Duodenal mucosa (tissue), 2 donors: Measurements from ENCODE around the gene SP1.
A peak's percentile ranks its signal among the peaks of the same experiment; 100 is the strongest.
"Not testable (repeated sequence)": the region's sequence is repeated elsewhere in the genome, so short reads cannot be mapped to it uniquely, and the experiment has no call there.

Experiments used
- H3K27ac ChIP-seq: one replicate; pipeline ENCODE4 v1.7.0; 2013; ENCODE audit warnings: low read depth, low read length
- H3K27me3 ChIP-seq, 2 donors: one replicate each; pipeline ENCODE4 v1.7.0; 2013; ENCODE audit warnings: low read length in 2 of 2, control low read depth in 1 of 2; ENCODE audit not compliant: insufficient read depth in 2 of 2, control insufficient read depth in 1 of 2
- H3K36me3 ChIP-seq, 2 donors: one replicate each; pipeline ENCODE4 v1.7.0; 2013; ENCODE audit warnings: low read length in 2 of 2, control low read depth in 1 of 2; ENCODE audit not compliant: insufficient read depth in 2 of 2, control insufficient read depth in 1 of 2
- H3K4me1 ChIP-seq, 2 donors: one replicate each; pipeline ENCODE4 v1.7.0; 2013; ENCODE audit warnings: low read length in 2 of 2, control low read depth in 1 of 2; ENCODE audit not compliant: insufficient read depth in 2 of 2, control insufficient read depth in 1 of 2
- H3K4me3 ChIP-seq, 2 donors: one replicate each; pipeline ENCODE4 v1.7.0; 2013; ENCODE audit warnings: low read length in 2 of 2, low read depth in 1 of 2
- H3K9ac ChIP-seq, 2 donors: one replicate each; pipeline ENCODE4 v1.7.0; 2013; ENCODE audit warnings: low read length in 2 of 2, low read depth in 1 of 2
- H3K9me3 ChIP-seq, 2 donors: one replicate each; pipeline ENCODE4 v1.7.0; 2013; ENCODE audit warnings: low read length in 2 of 2, control low read depth in 1 of 2; ENCODE audit not compliant: control insufficient read depth in 1 of 2

Gene SP1

DNA sequence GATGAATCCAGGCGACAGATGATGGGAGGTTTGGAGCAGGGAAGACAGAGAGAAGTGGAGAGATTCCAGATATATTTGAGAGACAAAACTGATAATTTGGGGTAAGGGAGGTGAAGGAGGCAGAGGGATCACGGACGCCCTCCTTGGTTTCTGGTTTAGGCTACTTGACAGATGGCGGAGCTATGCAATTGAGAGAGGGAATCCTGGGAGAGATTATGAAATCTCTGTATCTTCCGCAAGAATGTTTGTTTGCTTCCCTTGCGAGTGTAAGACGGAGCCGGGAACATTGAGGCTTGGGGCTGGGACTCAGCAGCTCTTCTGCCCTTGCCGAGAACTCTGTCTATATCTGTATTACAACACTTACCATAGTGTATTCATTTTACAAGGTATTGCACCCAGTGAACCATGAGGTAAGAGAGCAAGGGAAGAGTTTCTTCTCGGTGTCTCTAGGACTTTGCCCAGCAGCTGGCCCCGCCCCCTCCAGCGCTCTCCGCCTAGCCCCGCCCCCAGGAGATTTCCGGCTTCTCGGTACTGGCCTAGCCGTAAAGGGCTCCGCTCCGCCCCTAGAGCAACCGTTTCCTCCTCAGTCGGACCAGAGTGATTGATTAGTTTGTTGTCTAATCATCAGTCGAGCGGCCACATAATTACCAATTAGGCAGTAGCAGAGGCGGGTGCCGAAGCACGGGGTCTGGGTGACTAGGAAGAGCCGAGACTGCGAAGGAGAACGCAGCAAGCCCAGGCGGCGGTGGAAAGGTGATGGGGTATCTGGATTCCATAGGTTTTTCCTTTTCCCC is 61.3 kb downstream of the SP1 start, which contains the start of gene PRR13:
TSS of gene PRR13 (plus strand) at position 695 of the 794 bp plus-strand sequence. CDS start 981 bp downstream, outside the sequence.
- Histone ChIP-seq H3K9me3 (no peaks in the 10 kb centered on the region), H3K36me3 (peaks cover 7 to 19% of the 10 kb centered on the region in 2 donors), H3K27ac (peak within 1 kb of the TSS; percentile 82), H3K4me3 (peak within 1 kb of the TSS; percentile 96 to 97), H3K9ac (peak within 1 kb of the TSS; percentile 97 to 99), H3K27me3 (no peaks in the 10 kb centered on the region), H3K4me1 (peaks cover 11 to 28% of the 10 kb centered on the region in 2 donors)

DNA sequence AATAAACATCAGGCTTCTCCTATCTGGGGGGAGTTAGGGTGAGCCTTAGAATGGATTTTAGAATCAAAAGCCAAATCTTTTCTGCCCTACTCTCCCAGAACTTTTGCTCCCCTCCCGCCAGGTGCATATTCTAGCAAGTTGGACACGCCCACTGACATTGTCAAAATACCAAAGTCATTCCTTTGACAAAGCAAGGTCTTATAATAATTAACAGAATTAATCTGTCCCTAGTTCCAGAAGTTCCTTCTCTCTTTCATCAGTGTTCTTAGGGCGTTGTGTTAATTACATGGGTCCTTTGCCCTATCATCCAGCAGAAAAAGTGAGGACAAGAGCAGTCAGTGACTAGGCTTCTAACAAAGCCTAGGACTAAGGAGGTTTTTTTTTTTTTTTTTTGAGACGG is 64.0 kb downstream of the SP1 start:
- Histone ChIP-seq H3K36me3 (peaks cover 10 to 39% of the 10 kb centered on the region in 2 donors), H3K4me3 (peak overlapping the region; percentile 59 to 96), H3K27me3 (no peaks in the 10 kb centered on the region), H3K4me1 (peaks cover 11 to 28% of the 10 kb centered on the region in 2 donors), H3K27ac (peak overlapping the region; percentile 52), H3K9ac (peak overlapping the region; percentile 60 to 63), H3K9me3 (no peaks in the 10 kb centered on the region)

- Histone ChIP-seq H3K9ac (peak overlapping the region; percentile 25 to 38), H3K4me1 (peaks cover 11 to 28% of the 10 kb centered on the region in 2 donors), H3K27ac (peak overlapping the region; percentile 23), H3K4me3 (peak overlapping the region; percentile 48 to 52), H3K36me3 (peaks cover 10 to 39% of the 10 kb centered on the region in 2 donors)
- H3K9me3 ChIP-seq, H3K27me3 ChIP-seq: not testable (repeated sequence)
Observed at GRCh38 chr12:53444593-53445325, 64.8 kb downstream of the SP1 start.

GRCh38 chr12:53450936-53451335 is 71.0 kb downstream of the SP1 start:
- Histone ChIP-seq H3K4me3 (no peak overlapping the region), H3K27me3 (no peaks in the 10 kb centered on the region), H3K9ac (no peak overlapping the region), H3K9me3 (no peaks in the 10 kb centered on the region), H3K4me1 (peaks cover 20 to 23% of the 10 kb centered on the region in 2 donors), H3K36me3 (peaks cover 13 to 42% of the 10 kb centered on the region in 2 donors), H3K27ac (no peak overlapping the region)

- peaks cover 26 to 28% of the 10 kb centered on the region in 2 donors for H3K4me1 ChIP-seq
Observed at GRCh38 chr12:53451661-53452158, 71.7 kb downstream of the SP1 start, which contains the start of gene PCBP2. Gene PCBP2, plus strand, starts transcription at chr12:53452102. Its CDS starts 2,699 bp downstream, at chr12:53454801.

DNA sequence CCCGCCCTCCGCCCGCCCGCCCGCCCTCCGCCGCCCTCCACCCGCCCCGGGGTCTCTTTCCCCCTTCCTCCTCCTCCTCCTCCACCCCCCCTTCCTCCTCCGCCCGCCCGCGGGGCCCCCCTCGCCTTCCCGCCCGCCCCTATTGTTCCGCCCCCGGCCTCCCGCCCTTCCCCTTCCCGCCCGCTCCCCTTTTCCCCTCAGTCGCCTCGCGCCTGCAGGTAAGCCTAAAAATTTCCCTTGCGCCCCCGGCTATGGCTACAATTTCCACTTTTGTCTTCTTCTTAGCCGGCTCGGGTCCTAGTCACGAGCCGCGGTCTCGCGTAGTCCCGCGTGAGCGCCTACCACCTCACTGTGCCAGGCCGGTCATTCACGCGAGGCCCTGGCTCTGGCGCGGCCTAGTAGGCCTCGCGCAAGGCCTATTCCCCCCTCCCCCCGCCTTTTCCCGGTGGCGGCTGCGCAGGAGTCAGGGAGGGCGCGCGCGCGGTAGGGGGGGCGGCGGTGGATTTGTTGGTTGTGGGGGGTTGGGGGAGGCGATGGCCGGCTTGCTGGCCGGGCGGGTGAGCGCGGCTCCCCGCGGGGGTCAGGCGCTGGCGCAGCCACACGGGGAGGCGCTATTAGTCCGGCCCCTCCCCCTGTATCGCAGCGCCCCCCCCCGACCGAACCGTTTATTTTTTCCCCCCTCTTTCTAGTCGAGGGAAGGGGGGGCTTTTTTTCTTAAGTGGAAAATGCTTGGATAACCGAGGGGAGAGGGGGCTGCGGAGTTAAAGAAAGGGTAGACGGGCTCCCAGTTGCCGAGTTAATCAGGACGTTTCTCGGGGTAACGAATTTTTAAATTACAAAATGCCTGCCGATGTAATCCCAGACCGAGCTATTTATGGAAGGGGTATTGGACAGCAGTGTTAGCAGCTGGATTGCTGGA is 72.4 kb downstream of the SP1 start:
- peaks cover 17 to 44% of the 10 kb centered on the region in 2 donors for H3K36me3 ChIP-seq
- H3K9ac ChIP-seq: peak overlapping the region; percentile 80 to 97
- H3K27me3 ChIP-seq: no peaks in the 10 kb centered on the region
- peaks cover 26 to 28% of the 10 kb centered on the region in 2 donors for H3K4me1 ChIP-seq
- peak overlapping the region; percentile 93 for H3K27ac ChIP-seq
- no peaks in the 10 kb centered on the region for H3K9me3 ChIP-seq
- peak overlapping the region; percentile 74 to 94 for H3K4me3 ChIP-seq

More at GRCh38 chr12:53451661-53452158, 71.7 kb downstream of the SP1 start, which contains the start of gene PCBP2:
- Histone ChIP-seq H3K4me3 (peak within 1 kb of the TSS; percentile 74 to 94), H3K36me3 (peaks cover 16 to 43% of the 10 kb centered on the region in 2 donors), H3K27me3 (no peaks in the 10 kb centered on the region), H3K9me3 (no peaks in the 10 kb centered on the region), H3K27ac (peak within 1 kb of the TSS; percentile 93), H3K9ac (peak within 1 kb of the TSS; percentile 80 to 97)

- Histone ChIP-seq H3K27me3 (no peaks in the 10 kb centered on the region), H3K9ac (peak overlapping the region; percentile 73 to 97), H3K9me3 (no peaks in the 10 kb centered on the region), H3K27ac (no peak overlapping the region), H3K4me3 (peak overlapping the region; percentile 17 to 94), H3K36me3 (peaks cover 23 to 51% of the 10 kb centered on the region in 2 donors), H3K4me1 (peaks cover 26 to 28% of the 10 kb centered on the region in 2 donors)
Observed at GRCh38 chr12:53453953-53454640, 74.1 kb downstream of the SP1 start.

DNA sequence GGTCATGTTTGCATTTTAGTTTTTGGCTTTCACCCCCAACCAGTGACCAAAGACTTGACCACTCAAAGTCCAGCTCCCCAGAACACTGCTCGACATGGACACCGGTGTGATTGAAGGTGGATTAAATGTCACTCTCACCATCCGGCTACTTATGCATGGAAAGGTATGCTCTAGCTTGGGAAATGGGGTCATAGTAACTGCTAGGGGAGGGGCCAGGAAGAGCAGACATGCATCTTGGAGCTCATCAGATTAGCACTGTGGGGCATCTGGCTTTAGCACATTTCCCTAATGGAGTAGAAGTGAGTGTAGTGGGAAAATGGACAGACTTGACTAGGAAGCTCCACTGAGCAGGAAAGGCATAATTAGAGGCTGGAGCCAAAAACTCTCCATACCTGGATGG is 74.7 kb downstream of the SP1 start:
- no peaks in the 10 kb centered on the region for H3K27me3 ChIP-seq
- no peak overlapping the region for H3K9ac ChIP-seq
- peaks cover 26 to 57% of the 10 kb centered on the region in 2 donors for H3K36me3 ChIP-seq
- peaks cover 26 to 28% of the 10 kb centered on the region in 2 donors for H3K4me1 ChIP-seq
- no peaks in the 10 kb centered on the region for H3K9me3 ChIP-seq
- no peak overlapping the region for H3K27ac ChIP-seq
- no peak overlapping the region for H3K4me3 ChIP-seq
